GM12878 (cell line): ENCODE measurements around the gene PRICKLE4. TPM values are rescaled to one million over a fixed set of nuclear protein-coding genes. Genes with fewer than 3 reads are reported as not detected.

Experiments
- ATAC-seq: fragments of 200-7000 bp; cut with Tn5 transposase; 3 replicates; pipeline ENCODE4 v1.9.1; 2020; ENCODE audit warnings: mild to moderate bottlenecking, moderate library complexity
- BruUV-seq: library from RNA; stranded (reverse); fragments of 400-500 nt; replicated peaks from 2 replicates; lab custom pipeline; 2021; lab: Mats Ljungman, UMichigan
- CTCF ChIA-PET: fragments of 300-600 bp; sonication (Branson Sonifier 250); formaldehyde crosslinking; extraction: SDS; loops from one replicate; lab custom pipeline; 2021; ENCODE audit warnings: inconsistent platforms; lab: Yijun Ruan, JAX
- POLR2A ChIA-PET: fragments of 350-600 bp; formaldehyde crosslinking; extraction: SDS; loops from one replicate; lab custom pipeline; 2021; ENCODE audit warnings: inconsistent platforms; lab: Charles Lee
- RAD21 ChIA-PET: fragments of 300-600 bp; sonication (Branson Sonifier 250); formaldehyde crosslinking; loops from one replicate; lab custom pipeline; 2023; ENCODE audit warnings: antibody characterized with exemption; ENCODE audit not compliant: unreplicated experiment; lab: Charles Lee
- SMC1A ChIA-PET: fragments of 300-600 bp; sonication (Branson Sonifier 250); formaldehyde crosslinking; loops from one replicate; lab custom pipeline; 2023; ENCODE audit not compliant: unreplicated experiment, uncharacterized antibody; lab: Charles Lee
- DNase-seq: peaks from one replicate; pipeline ENCODE4 v3.0.0-alpha.2; 2011; ENCODE audit warnings: low read depth, low spot score
- FAIRE-seq: peaks from 3 replicates; lab custom pipeline; 2011; peaks lifted over from hg19 to GRCh38; lab: Jason Lieb, UNC
- H2AFZ ChIP-seq: 2 replicates; pipeline ENCODE4 v1.6.0; 2011; ENCODE audit warnings: low read depth, low read length, control low read depth; ENCODE audit not compliant: control insufficient read depth
- H3K27ac ChIP-seq: 2 replicates; pipeline ENCODE4 v1.5.1; 2011; ENCODE audit warnings: control low read depth; ENCODE audit not compliant: control insufficient read depth, insufficient read depth
- H3K27me3 ChIP-seq, 2 experiments: replicated peaks in 1 of 2; 2 replicates each; pipeline versions ENCODE4 v1.6.0 to v1.6.1; 2011; ENCODE audit warnings: low read length in 1 of 2; ENCODE audit not compliant: control insufficient read depth in 2 of 2, insufficient read depth in 2 of 2
- H3K36me3 ChIP-seq, 2 experiments: 2 replicates each; pipeline ENCODE4 v1.5.1; 2011; ENCODE audit warnings: low read length in 1 of 2; ENCODE audit not compliant: control insufficient read depth in 2 of 2, insufficient read depth in 2 of 2
- H3K4me1 ChIP-seq: 2 replicates; pipeline ENCODE4 v1.6.1; 2011; ENCODE audit warnings: mild to moderate bottlenecking, low read length, moderate library complexity, mixed read lengths; ENCODE audit not compliant: control insufficient read depth, insufficient read depth
- H3K4me2 ChIP-seq: 2 replicates; pipeline ENCODE4 v1.6.0; 2011; ENCODE audit warnings: control low read depth; ENCODE audit not compliant: control insufficient read depth, insufficient read depth
- H3K4me3 ChIP-seq: fragments of 200-600 bp; sonication (generic); 2 replicates; pipeline ENCODE4 v1.5.1; 2016
- H3K79me2 ChIP-seq: 2 replicates; pipeline ENCODE4 v1.6.0; 2011; ENCODE audit warnings: low read length; ENCODE audit not compliant: control insufficient read depth, insufficient read depth
- H3K9ac ChIP-seq: 2 replicates; pipeline ENCODE4 v1.8.0; 2011; ENCODE audit warnings: low read length, control low read depth, mixed read lengths; ENCODE audit not compliant: control insufficient read depth, insufficient read depth
- H3K9me3 ChIP-seq: replicated peaks from 3 replicates; pipeline ENCODE4 v1.5.1; 2011; ENCODE audit warnings: mild to moderate bottlenecking, low read length; ENCODE audit not compliant: control insufficient read depth, insufficient read depth
- H4K20me1 ChIP-seq: 2 replicates; pipeline ENCODE4 v1.6.0; 2011; ENCODE audit not compliant: control insufficient read depth, insufficient read depth
- CUX1 ChIP-seq: IDR thresholded peaks from 2 replicates; pipeline ENCODE4 v1.6.1; 2012; ENCODE audit warnings: improper control_type of control experiment, low read depth, low read length; ENCODE audit not compliant: insufficient replicate concordance
- HDGF ChIP-seq: fragments of 450-650 bp; IDR thresholded peaks from 2 replicates; pipeline ENCODE4 v1.6.1; 2016; ENCODE audit warnings: antibody characterized with exemption
- HSF1 ChIP-seq: fragments of 150-350 bp; IDR thresholded peaks from 2 replicates; pipeline ENCODE4 v1.6.1; 2014; ENCODE audit warnings: mild to moderate bottlenecking, low read depth, low read length
- POLR2A ChIP-seq: IDR thresholded peaks from 2 replicates; pipeline ENCODE4 v1.6.1; 2011; ENCODE audit warnings: low read depth, mild to moderate bottlenecking, low read length
- RB1 ChIP-seq: fragments of 450-650 bp; formaldehyde crosslinking; IDR thresholded peaks from 2 replicates; pipeline ENCODE4 v1.6.1; 2017; ENCODE audit warnings: mild to moderate bottlenecking, borderline replicate concordance
- RFX5 ChIP-seq: IDR thresholded peaks from 2 replicates; pipeline ENCODE4 v1.6.1; 2011; ENCODE audit warnings: low read depth, low read length, improper control_type of control experiment
- SMC3 ChIP-seq: IDR thresholded peaks from 2 replicates; pipeline ENCODE4 v1.6.1; 2011; ENCODE audit warnings: low read length, improper control_type of control experiment, borderline replicate concordance
- SP1 ChIP-seq: IDR thresholded peaks from one replicate; pipeline ENCODE4 v1.6.1; 2011; ENCODE audit warnings: low read depth, low read length
- TBL1XR1 ChIP-seq: IDR thresholded peaks from 2 replicates; pipeline ENCODE4 v1.6.1; 2012; ENCODE audit warnings: low read depth, low read length, improper control_type of control experiment
- ZNF217 ChIP-seq: fragments of 450-650 bp; IDR thresholded peaks from 2 replicates; pipeline ENCODE4 v1.6.1; 2017; ENCODE audit warnings: antibody characterized with exemption, mild to moderate bottlenecking
- WGBS: methylation state at CpG from one replicate; pipeline ENCODE4 v1.1.6; 2016; ENCODE audit warnings: low lambda C conversion rate; ENCODE audit not compliant: insufficient replicate concordance, insufficient coverage; ENCODE audit errors: missing lambda C conversion rate; 5-methylcytosine and 5-hydroxymethylcytosine counted together
- in situ Hi-C: fragments of 300-500 bp; cut with MboI; formaldehyde crosslinking; loops from 9 replicates; pipeline ENCODE4 v1.14.3; 2018; ENCODE audit warnings: mixed read lengths
- intact Hi-C: fragments of 100-400 bp; cut with micrococcal nuclease; formaldehyde crosslinking; loops from one replicate; pipeline ENCODE4 v1.14.2; 2022; ENCODE audit not compliant: unreplicated experiment
- polyA plus RNA-seq, 11 experiments: library from polyadenylated mRNA; depleted of rRNA in 4 of 11; unstranded in 6 of 11; stranded (reverse) in 5 of 11; fragments of >200 nt; fragmentation: Nextera tagmentation in 4 of 11; fragmentation: Illumina TruSeq in 1 of 11; extraction: Ambion mirVana in 4 of 11; extraction: Trizol in 1 of 11; gene quantifications; 1 replicate in 1 of 11; 2 replicates in 10 of 11; pipeline versions ENCODE4 v1.2.1 to v1.2.3, GENCODE V29; 2011 to 2016; ENCODE audit warnings: inconsistent platforms in 2 of 11, missing spikeins in 2 of 11, low read depth in 1 of 11
- total RNA-seq, 4 experiments: library from RNA; depleted of rRNA in 3 of 4; stranded (reverse); fragments of >200 nt in 3 of 4; fragmentation: Illumina TruSeq in 1 of 4; extraction: Trizol in 1 of 4; gene quantifications; 2 replicates each; pipeline versions ENCODE4 v1.2.1 to v1.2.3, GENCODE V29; 2013 to 2021

Gene PRICKLE4
- total and polyA plus RNA-seq, 10 of the 15 experiments (the other 5 are each of a cell fraction or from before 2014, with no cell fraction given): 0.33 to 0.85 (median 0.35) TPM; not detected in 7

- Histone ChIP-seq H3K9me3 (no peaks in the 10 kb centered on the region), H3K27me3 (peaks cover 0 to 4% of the 10 kb centered on the region in 2 experiments; a peak in 2 of 4 replicates)
- TF ChIP-seq RFX5: no peak
- no peak for TF ChIP-seq SP1
- no peak for TF ChIP-seq TBL1XR1
- no peak for TF ChIP-seq ZNF217
- TF ChIP-seq SMC3: no peak
- TF ChIP-seq CUX1: no peak
- TF ChIP-seq POLR2A: no peak
- no peak for TF ChIP-seq RB1
- TF ChIP-seq HDGF: no peak
- no peak for TF ChIP-seq HSF1
- TF ChIP-seq, all 136 proteins: peak for 0
- intact Hi-C loops: no loop called here
- Histone ChIP-seq H3K9ac (no peak overlapping the region), H3K27ac (no peak overlapping the region), H3K4me2 (no peak overlapping the region), H4K20me1 (no peaks in the 10 kb centered on the region), H2AFZ (no peak overlapping the region), H3K4me3 (no peak overlapping the region), H3K4me1 (no peaks in the 10 kb centered on the region), H3K79me2 (no peaks in the 10 kb centered on the region), H3K36me3 (no peaks in the 10 kb centered on the region)
- CTCF ChIA-PET: interaction anchor here (0.9 kb wide), 1 partner anchor 16 kb away, joined by 3 read pairs; no protein-coding TSS in a partner anchor
- RAD21 ChIA-PET: no interaction called here
- in situ Hi-C loops: no loop called here
- SMC1A ChIA-PET: no interaction called here
- BruUV-seq: no TSS peak
- DNase-seq (no peak), ATAC-seq (no peak), FAIRE-seq (no peak)
- POLR2A ChIA-PET: no interaction called here
- WGBS: 34% methylated on average over 13 of the region's 13 CpGs
These were observed 21.3 kb upstream of the PRICKLE4 start for GRCh38 chr6:41759106-41759904.
